NT2/D1 (cell line): ENCODE data around the gene GDF15.

Experiments
- YY1 ChIP-seq: IDR thresholded peaks from 2 replicates; pipeline ENCODE4 v1.6.1; 2011; ENCODE audit not compliant: insufficient read length, insufficient read depth
- ZNF274 ChIP-seq: IDR thresholded peaks from 2 replicates; pipeline ENCODE4 v1.6.1; 2011; ENCODE audit warnings: mild to moderate bottlenecking, low read depth, low read length

- no peak for TF ChIP-seq YY1
- TF ChIP-seq ZNF274, result no peak
Measured at GRCh38 chr19:18435842-18436670, 50.1 kb downstream of the GDF15 start.
